Measurements from ENCODE around the gene KAT5. TPM values are rescaled to one million over a fixed set of nuclear protein-coding genes. Genes with fewer than 3 reads are reported as not detected.
"Not testable (repeated sequence)": the region's sequence is repeated elsewhere in the genome, so short reads cannot be mapped to it uniquely, and the experiment has no call there.

The KAT5 gene
- total RNA-seq, 1 donor from 2014 or later = 47.0 TPM

DNA sequence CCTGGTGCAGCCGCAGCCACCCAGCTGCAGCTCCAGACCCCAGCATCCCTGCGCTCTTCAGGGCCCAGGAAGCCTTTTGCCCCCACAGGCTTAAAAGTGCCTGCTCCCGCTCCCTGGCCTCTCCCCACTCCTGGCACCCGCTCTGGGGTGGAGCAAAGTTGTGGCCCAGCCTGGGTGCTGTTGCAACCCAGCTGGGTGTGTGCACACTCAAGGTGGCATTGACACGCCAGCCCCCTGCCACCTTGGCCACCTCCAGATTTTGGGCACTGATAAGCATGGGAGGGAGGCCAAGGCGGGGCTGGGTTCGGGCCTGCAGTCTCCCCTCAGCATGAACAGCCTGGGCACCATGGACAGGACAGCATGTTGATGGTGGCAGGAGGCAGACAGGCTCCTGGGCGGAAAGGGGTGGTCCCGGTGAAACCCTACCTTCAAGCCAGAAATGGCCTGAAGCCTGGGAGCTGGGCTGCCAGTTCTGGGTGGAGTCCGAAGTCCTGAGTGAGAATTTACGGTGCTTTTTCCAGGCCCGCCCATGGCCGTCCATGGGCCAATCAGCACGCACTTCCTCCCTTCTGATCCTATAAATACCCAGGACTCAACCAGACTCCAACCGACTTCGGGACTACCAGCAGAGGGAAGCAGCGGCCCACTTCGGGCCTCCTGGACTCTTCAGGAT lies 32.1 kb downstream of the KAT5 start:
- Histone ChIP-seq H3K36me3 (no peaks in the 10 kb centered on the region), H3K27ac (replicated peaks) (no peak overlapping the region), H3K4me1 (no peaks in the 10 kb centered on the region), H3K9me3 (replicated peaks) (no peaks in the 10 kb centered on the region), H3K4me3 (no peak overlapping the region), H3K27me3 (ENCODE audit: low read depth) (peaks cover 32% of the 10 kb centered on the region)
- no peak for DNase-seq
- TF ChIP-seq, protein P1, sequence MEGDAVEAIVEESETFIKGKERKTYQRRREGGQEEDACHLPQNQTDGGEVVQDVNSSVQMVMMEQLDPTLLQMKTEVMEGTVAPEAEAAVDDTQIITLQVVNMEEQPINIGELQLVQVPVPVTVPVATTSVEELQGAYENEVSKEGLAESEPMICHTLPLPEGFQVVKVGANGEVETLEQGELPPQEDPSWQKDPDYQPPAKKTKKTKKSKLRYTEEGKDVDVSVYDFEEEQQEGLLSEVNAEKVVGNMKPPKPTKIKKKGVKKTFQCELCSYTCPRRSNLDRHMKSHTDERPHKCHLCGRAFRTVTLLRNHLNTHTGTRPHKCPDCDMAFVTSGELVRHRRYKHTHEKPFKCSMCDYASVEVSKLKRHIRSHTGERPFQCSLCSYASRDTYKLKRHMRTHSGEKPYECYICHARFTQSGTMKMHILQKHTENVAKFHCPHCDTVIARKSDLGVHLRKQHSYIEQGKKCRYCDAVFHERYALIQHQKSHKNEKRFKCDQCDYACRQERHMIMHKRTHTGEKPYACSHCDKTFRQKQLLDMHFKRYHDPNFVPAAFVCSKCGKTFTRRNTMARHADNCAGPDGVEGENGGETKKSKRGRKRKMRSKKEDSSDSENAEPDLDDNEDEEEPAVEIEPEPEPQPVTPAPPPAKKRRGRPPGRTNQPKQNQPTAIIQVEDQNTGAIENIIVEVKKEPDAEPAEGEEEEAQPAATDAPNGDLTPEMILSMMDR (IDR thresholded peaks at IDR 0.05; ENCODE audit: borderline replicate concordance) = peak; percentile 48
- intact Hi-C loops (cut with micrococcal nuclease) = no loop called here

DNA sequence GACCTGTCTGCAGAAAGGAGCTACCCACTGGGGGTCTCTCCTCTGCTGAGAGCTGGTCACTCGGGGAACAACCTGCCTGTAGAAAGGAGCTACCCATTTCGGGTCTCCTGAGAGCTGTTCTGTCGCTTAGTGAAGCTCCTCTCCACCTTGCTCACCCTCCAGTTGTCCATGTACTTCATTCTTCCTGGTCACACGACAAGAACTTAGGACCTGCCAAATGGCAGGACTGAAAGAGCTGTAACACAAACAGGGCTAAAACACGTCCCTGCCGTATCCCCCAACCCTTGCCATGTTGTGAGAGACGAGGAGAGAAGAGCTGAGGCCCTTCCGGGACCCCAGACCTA lies 32.6 kb downstream of the KAT5 start:
- no peaks in the 10 kb centered on the region for H3K4me1 ChIP-seq
- no peaks in the 10 kb centered on the region for H3K36me3 ChIP-seq
- intact Hi-C loops (cut with micrococcal nuclease) = no loop called here
- no peaks in the 10 kb centered on the region for H3K9me3 ChIP-seq (replicated peaks)
- H3K27me3 ChIP-seq (ENCODE audit: low read depth) = peaks cover 30% of the 10 kb centered on the region
- H3K27ac ChIP-seq (replicated peaks) = no peak overlapping the region
- no peak for DNase-seq
- TF ChIP-seq, protein P1 (IDR thresholded peaks at IDR 0.05; ENCODE audit: borderline replicate concordance) = no peak
- no peak overlapping the region for H3K4me3 ChIP-seq

DNA sequence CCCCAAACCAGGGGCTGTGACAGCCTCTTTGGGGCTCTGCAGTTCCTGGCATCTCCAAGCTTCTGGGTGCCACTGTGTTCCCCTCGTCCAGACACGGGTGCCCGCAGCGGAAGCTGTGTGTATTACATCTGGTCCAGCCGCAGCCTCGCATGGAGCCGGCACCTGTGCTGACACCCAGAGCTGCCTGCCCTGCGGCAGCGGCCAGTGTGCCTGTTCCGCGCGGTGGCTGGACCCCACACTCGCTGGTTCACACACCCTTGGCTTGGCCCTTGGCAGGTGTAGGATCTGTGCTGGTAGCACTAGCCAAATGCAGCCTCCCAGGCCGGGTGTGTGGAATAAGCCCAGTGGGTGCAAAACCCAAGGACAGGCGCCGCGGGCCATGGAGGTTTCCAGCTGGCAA lies 33.0 kb downstream of the KAT5 start:
- Histone ChIP-seq H3K9me3 (replicated peaks) (no peaks in the 10 kb centered on the region), H3K4me3 (no peak overlapping the region), H3K27ac (replicated peaks) (no peak overlapping the region), H3K4me1 (no peaks in the 10 kb centered on the region), H3K36me3 (no peaks in the 10 kb centered on the region), H3K27me3 (ENCODE audit: low read depth) (peaks cover 30% of the 10 kb centered on the region)
- DNase-seq = no peak
- intact Hi-C loops (cut with micrococcal nuclease) = no loop called here
- TF ChIP-seq, protein P1 (IDR thresholded peaks at IDR 0.05; ENCODE audit: borderline replicate concordance) = no peak

DNA sequence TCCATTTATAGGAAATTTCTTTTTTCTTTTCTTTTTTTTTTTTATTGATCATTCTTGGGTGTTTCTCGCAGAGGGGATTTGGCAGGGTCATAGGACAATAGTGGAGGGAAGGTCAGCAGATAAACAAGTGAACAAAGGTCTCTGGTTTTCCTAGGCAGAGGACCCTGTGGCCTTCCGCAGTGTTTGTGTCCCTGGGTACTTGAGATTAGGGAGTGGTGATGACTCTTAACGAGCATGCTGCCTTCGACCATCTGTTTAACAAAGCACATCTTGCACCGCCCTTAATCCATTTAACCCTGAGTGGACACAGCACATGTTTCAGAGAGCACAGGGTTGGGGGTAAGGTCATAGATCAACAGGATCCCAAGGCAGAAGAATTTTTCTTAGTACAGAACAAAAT lies 50.1 kb downstream of the KAT5 start:
- intact Hi-C loops (cut with micrococcal nuclease); DNase-seq; H3K27me3 ChIP-seq (ENCODE audit: low read depth); H3K4me1 ChIP-seq; H3K4me3 ChIP-seq; H3K27ac ChIP-seq (replicated peaks); H3K36me3 ChIP-seq; H3K9me3 ChIP-seq (replicated peaks): not testable (repeated sequence)

DNA sequence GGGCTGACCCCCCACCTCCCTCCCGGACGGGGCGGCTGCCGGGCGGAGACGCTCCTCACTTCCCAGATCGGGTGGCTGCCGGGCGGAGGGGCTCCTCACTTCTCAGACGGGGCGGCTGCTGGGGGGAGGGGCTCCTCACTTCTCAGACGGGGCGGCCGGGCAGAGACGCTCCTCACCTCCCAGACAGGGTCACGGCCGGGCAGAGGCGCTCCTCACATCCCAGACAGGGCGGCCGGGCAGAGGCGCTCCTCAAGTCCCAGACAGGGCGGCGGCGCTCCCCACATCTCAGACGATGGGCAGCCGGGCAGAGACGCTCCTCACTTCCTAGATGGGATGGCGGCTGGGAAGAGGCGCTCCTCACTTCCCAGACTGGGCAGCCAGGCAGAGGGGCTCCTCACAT lies 50.8 kb downstream of the KAT5 start:
- H3K4me3 ChIP-seq; DNase-seq; H3K4me1 ChIP-seq; H3K9me3 ChIP-seq (replicated peaks); H3K27ac ChIP-seq (replicated peaks); H3K36me3 ChIP-seq; H3K27me3 ChIP-seq (ENCODE audit: low read depth); intact Hi-C loops (cut with micrococcal nuclease): not testable (repeated sequence)

DNA sequence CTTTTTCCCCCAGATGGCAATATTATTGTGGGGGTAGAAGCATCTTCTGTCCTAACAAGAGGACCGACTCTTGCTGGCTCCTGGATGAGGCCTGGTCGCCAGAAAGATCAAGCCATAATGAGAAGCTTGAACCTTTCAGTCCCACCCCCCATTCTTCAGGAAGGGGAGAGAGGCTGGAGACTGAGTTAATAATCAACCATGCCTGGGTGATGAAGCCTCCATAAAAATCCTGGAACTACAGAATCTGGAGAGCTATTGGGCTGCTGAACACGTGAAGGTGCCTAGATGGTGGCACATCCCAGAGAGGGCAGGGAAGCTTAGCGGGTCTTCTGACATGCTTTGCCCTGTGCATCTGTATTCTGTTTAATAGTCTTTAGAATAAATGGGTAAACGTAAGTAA lies 52.4 kb downstream of the KAT5 start:
- Histone ChIP-seq H3K36me3 (no peaks in the 10 kb centered on the region), H3K4me1 (peaks cover 7% of the 10 kb centered on the region), H3K27ac (replicated peaks) (no peak overlapping the region), H3K27me3 (ENCODE audit: low read depth) (no peaks in the 10 kb centered on the region), H3K9me3 (replicated peaks) (no peaks in the 10 kb centered on the region), H3K4me3 (no peak overlapping the region)
- intact Hi-C loops (cut with micrococcal nuclease) = no loop called here
- TF ChIP-seq, protein P1 (IDR thresholded peaks at IDR 0.05; ENCODE audit: borderline replicate concordance) = no peak
- no peak for DNase-seq

Data from left ventricle myocardium inferior (tissue), 1 donor.